Calu3 (cell line): ENCODE data around the gene CER1. TPM values are rescaled to one million over a fixed set of nuclear protein-coding genes. Genes with fewer than 3 reads are reported as not detected.

ENCODE experiments used
- BruUV-seq: library from RNA; stranded (reverse); fragments of 400-500 nt; replicated peaks from 2 replicates; lab custom pipeline; 2021; lab: Mats Ljungman, UMichigan
- CTCF ChIA-PET: fragments of 300-600 bp; sonication (Branson Sonifier 250); formaldehyde crosslinking; loops from one replicate; lab custom pipeline; 2022; ENCODE audit warnings: antibody characterized with exemption; lab: Charles Lee
- DNase-seq: peaks from one replicate; pipeline ENCODE4 v3.0.0; 2022
- H3K27ac Mint-ChIP-seq: one replicate; pipeline ENCODE4 v1.8.0; 2022; ENCODE audit warnings: mixed read lengths; ENCODE audit not compliant: unreplicated experiment
- H3K27me3 Mint-ChIP-seq: one replicate; pipeline ENCODE4 v1.8.0; 2022; ENCODE audit warnings: mixed read lengths; ENCODE audit not compliant: unreplicated experiment
- H3K36me3 Mint-ChIP-seq: one replicate; pipeline ENCODE4 v1.8.0; 2022; ENCODE audit warnings: mild to moderate bottlenecking, moderate library complexity, mixed read lengths; ENCODE audit not compliant: insufficient read depth, unreplicated experiment
- H3K4me1 Mint-ChIP-seq: one replicate; pipeline ENCODE4 v1.8.0; 2022; ENCODE audit warnings: mild to moderate bottlenecking, low read depth, mixed read lengths; ENCODE audit not compliant: unreplicated experiment
- H3K4me3 Mint-ChIP-seq: one replicate; pipeline ENCODE4 v1.8.0; 2022; ENCODE audit warnings: mild to moderate bottlenecking, low read depth, moderate library complexity, mixed read lengths; ENCODE audit not compliant: unreplicated experiment
- H3K9me3 Mint-ChIP-seq: one replicate; pipeline ENCODE4 v1.8.0; 2022; ENCODE audit warnings: low read depth, mixed read lengths; ENCODE audit not compliant: unreplicated experiment
- intact Hi-C: fragments of 100-400 bp; cut with micrococcal nuclease; formaldehyde crosslinking; loops from one replicate; pipeline ENCODE4 v1.10.0; 2022; ENCODE audit not compliant: unreplicated experiment
- total RNA-seq: library from RNA; stranded (reverse); gene quantifications from 2 replicates; pipeline ENCODE4 v1.2.3, GENCODE V29; 2022
- TF ChIP-seq, protein P1 (sequence below): fragments of 200-600 bp; IDR thresholded peaks from one replicate; pipeline ENCODE4 v1.8.0; 2022; ENCODE audit warnings: antibody characterized with exemption; ENCODE audit not compliant: unreplicated experiment

CER1 gene
- total RNA-seq, 1 experiment from 2014 or later, result not detected

DNA sequence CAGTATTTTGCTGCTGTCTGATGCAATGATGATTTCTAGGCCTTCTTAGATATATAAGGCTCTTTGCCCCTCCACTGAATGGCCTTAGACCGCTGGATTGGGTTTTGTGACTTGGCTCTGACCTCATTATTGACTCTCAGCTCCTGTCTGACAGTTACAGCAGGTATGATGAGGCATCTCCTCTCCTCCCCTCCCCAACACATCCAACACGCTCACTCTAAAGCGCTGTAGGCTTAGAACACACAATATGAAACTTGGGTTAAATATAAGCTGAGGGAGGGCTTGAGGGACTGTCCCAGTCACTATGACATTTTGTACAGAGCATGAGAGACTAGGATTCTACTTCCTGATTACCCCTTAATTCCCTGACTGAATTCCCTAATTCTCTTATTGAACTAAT lies 18.8 kb upstream of the CER1 start:
- CTCF ChIA-PET, result no interaction called here
- Mint-ChIP-seq H3K36me3 (no peaks in the 10 kb centered on the region), H3K4me3 (no peak overlapping the region), H3K9me3 (peaks cover 2% of the 10 kb centered on the region), H3K27me3 (peaks cover 10% of the 10 kb centered on the region), H3K4me1 (no peaks in the 10 kb centered on the region), H3K27ac (no peak overlapping the region)
- BruUV-seq, result no TSS peak
- TF ChIP-seq, protein P1, sequence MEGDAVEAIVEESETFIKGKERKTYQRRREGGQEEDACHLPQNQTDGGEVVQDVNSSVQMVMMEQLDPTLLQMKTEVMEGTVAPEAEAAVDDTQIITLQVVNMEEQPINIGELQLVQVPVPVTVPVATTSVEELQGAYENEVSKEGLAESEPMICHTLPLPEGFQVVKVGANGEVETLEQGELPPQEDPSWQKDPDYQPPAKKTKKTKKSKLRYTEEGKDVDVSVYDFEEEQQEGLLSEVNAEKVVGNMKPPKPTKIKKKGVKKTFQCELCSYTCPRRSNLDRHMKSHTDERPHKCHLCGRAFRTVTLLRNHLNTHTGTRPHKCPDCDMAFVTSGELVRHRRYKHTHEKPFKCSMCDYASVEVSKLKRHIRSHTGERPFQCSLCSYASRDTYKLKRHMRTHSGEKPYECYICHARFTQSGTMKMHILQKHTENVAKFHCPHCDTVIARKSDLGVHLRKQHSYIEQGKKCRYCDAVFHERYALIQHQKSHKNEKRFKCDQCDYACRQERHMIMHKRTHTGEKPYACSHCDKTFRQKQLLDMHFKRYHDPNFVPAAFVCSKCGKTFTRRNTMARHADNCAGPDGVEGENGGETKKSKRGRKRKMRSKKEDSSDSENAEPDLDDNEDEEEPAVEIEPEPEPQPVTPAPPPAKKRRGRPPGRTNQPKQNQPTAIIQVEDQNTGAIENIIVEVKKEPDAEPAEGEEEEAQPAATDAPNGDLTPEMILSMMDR, result no peak
- intact Hi-C loops, result no loop called here
- no peak for DNase-seq

DNA sequence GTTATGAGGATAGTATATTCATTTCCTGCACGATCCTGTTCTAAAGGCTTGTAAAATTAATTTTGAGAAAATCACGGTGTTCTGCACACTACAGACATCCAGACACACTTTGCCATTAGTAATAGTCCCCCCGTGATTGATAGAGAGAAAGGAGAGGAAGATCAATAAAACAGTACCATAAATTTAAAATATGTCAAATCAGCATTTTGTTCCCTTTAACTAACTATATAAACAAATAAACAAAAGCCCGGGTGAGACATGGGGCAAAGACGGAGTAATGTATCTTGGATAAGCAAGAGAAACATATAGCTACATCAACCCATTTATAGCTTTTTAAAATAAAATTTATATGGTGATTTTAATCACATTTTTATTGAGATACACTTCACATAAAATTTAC lies 10.6 kb upstream of the CER1 start:
- Mint-ChIP-seq H3K36me3 (no peaks in the 10 kb centered on the region), H3K4me1 (no peaks in the 10 kb centered on the region), H3K27me3 (peaks cover 22% of the 10 kb centered on the region), H3K27ac (no peak overlapping the region), H3K4me3 (no peak overlapping the region), H3K9me3 (no peaks in the 10 kb centered on the region)
- CTCF ChIA-PET, result no interaction called here
- no TSS peak for BruUV-seq
- no peak for DNase-seq
- TF ChIP-seq, protein P1, result no peak
- intact Hi-C loops, result no loop called here

DNA sequence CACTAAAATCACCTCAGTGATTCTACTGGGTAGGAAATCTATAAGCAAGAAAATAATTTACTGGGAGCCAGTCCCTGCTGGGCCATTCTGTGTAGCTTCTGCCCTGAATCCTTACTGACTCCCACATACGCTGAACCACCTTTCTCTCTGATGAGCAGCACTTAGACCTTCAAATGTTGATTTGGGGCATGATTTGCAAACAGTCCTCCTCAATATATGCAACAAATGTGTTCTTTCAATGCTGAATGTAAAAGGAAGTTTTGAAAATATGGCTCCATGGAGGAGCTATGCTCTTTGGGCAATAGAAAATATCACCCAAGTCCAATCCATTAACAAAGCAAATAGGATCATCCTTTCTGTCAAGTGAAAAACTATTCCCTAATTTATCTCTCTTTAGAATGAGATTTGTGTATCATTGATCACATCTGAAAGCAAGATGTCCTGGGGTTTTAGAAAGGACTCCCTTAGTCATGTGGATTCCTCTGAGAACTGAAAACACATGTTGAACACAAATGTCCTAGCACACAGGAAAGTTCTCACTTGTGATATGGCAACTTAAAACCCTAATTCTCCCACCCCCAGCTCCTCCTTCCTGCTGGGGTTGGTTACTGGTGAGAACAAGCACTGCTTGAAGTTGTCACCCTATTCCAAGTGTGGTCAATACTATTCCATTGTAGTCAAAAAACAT lies 8.9 kb upstream of the CER1 start:
- no TSS peak for BruUV-seq
- no peak overlapping the region for H3K27ac Mint-ChIP-seq
- H3K4me3 Mint-ChIP-seq, result no peak overlapping the region
- no peaks in the 10 kb centered on the region for H3K36me3 Mint-ChIP-seq
- H3K9me3 Mint-ChIP-seq, result no peaks in the 10 kb centered on the region
- no peaks in the 10 kb centered on the region for H3K4me1 Mint-ChIP-seq
- TF ChIP-seq, protein P1, result no peak
- CTCF ChIA-PET, result no interaction called here
- intact Hi-C loops, result no loop called here
- DNase-seq, result no peak
- peaks cover 14% of the 10 kb centered on the region for H3K27me3 Mint-ChIP-seq

DNA sequence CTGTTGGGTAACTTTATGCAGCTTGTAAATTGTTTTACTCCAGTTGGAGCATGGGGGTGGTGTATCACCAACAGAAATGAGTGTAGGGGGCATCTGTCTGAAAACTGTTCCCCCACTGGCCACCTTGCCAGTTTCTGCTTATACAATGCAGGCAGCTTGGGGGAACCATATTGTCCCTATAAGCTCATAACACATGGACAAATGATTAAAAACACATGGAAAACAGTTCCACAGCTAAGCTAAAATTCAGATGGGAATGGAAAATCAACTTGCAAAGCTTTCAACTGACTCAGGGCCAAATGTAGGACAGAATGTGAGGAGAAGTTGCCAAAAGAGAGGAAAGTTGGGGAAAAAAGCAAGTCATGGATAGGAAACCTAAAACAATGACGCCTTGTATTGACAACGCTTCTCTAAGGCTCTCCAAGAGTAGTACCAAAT lies 7.9 kb upstream of the CER1 start:
- Mint-ChIP-seq H3K4me1 (no peaks in the 10 kb centered on the region), H3K9me3 (no peaks in the 10 kb centered on the region), H3K4me3 (no peak overlapping the region), H3K36me3 (no peaks in the 10 kb centered on the region), H3K27ac (no peak overlapping the region), H3K27me3 (peaks cover 12% of the 10 kb centered on the region)
- intact Hi-C loops, result no loop called here
- DNase-seq, result no peak
- TF ChIP-seq, protein P1, result no peak
- CTCF ChIA-PET, result no interaction called here
- BruUV-seq, result no TSS peak
